GM12801 (cell line): ENCODE measurements around the gene ADK.

Experiments used
- CTCF ChIP-seq: IDR thresholded peaks from one replicate; pipeline ENCODE4 v1.5.1; 2011; ENCODE audit warnings: control low read depth; ENCODE audit not compliant: insufficient read length; ENCODE audit errors: extremely low read depth

The ADK gene

GRCh38 chr10:74194545-74194944, 43.5 kb downstream of the ADK start:
- TF ChIP-seq CTCF: no peak

- TF ChIP-seq CTCF: no peak
These were observed 44.0 kb downstream of the ADK start for GRCh38 chr10:74194999-74195398.

GRCh38 chr10:74199315-74199714, 48.3 kb downstream of the ADK start:
- TF ChIP-seq CTCF: no peak

DNA sequence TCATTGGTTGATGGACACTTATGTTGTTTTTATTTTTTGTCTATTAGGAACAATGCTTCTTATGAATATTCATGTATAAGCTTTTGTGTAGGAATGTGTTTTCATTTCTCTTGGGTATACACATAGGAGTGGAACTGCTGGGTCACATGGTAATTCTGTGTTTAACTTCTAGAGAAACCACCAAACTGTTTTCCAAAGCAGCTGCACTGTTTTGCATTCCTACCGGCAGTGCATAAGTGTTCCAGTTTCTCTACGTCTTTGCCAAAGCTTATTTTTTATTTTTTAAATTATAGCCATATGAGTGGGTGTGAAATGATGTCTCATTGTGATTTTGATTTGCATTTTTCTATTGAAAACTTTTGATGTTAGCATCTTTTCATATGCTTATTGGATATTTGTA, 51.3 kb downstream of the ADK start:
- no peak for TF ChIP-seq CTCF

DNA sequence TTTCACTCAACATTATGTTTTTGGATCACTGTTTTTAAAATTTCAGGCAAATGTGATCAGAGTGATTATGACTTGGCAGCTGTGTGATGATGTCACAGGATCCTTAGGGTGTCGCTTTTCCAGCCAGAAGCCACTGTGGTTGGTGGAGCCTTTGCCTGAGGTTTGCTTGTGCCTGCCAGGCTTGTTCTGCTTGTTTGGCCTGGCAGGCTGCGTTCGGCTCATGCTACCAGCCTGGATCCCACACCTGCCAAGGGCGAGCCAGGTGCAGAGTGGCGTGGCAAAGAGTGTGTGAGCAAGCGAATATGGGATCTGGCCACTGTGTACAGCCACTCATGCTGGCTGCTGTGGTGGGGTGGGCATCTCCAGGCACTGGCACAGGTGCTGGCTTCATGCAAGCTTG, 55.7 kb downstream of the ADK start:
- TF ChIP-seq CTCF: no peak

- TF ChIP-seq CTCF: no peak
These were observed 56.9 kb downstream of the ADK start for GRCh38 chr10:74207691-74208480.

- TF ChIP-seq CTCF: no peak
These were observed 58.0 kb downstream of the ADK start for GRCh38 chr10:74208997-74209396.

DNA sequence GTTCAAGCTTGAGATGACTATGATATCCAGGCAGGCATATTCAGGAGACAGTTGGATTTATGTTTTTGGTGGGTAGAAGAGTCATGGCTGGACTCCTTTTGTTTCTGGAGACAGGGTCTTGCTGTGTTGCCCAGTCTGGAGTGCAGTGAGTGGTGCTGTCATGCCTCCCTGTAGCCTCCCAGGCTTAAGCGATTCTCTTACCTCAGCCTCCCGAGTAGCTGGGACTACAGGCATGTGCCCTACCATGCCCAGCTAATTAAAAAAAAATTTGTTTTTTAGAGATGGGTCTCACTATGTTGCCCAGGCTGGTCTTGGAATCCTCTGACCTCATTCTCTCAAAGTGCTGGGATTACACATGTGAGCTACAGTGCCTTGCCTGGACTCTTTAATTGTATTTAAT, 62.0 kb downstream of the ADK start:
- no peak for TF ChIP-seq CTCF
